Activated gamma-delta T cell treated with anti-CD3 and anti-CD28 coated beads, Interleukin-2, amount 50 U/mL, for 16 hours (primary cell): ENCODE data around the gene MANSC1.
"Not testable (repeated sequence)": the region's sequence is repeated elsewhere in the genome, so short reads cannot be mapped to it uniquely, and the experiment has no call there.

Source experiments
- DNase-seq: peaks from one replicate; pipeline ENCODE4 v3.0.0-alpha.2; 2020; ENCODE audit warnings: low read depth

MANSC1 gene

GRCh38 chr12:12365446-12365802 lies 15.4 kb upstream of the MANSC1 start:
- DNase-seq = no peak

DNA sequence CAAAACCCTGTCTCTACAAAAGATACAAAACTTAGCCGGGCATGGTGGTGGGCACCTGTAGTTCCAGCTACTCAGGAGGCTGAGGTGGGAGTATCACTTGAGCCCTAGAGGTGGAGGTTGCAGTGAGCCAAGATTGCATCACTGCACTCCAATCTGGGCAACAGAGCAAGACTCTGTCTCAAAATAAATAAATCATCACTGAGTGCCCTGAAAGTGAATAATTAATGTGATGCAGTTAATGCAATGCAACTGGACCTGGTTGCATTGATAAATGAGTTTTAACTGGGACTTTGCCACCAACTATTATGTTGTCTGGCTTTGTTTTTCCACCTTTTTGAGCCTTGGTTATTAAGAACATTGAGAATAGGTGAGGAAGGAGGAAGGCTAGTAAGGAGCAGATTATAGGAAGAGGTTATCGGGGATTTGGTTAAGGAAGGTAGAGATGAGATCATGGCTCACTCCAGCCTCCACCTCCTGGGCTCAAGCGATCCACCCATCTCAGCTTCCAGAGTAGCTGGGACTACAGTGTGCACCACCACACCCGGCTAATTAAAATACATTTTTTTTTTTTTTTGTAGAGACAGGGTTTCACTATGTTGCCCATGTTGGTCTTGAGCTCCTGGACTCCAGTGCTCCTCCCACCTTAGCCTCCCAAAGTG lies 14.9 kb upstream of the MANSC1 start:
- no peak for DNase-seq

GRCh38 chr12:12358528-12358927 lies 8.5 kb upstream of the MANSC1 start:
- DNase-seq = no peak

DNA sequence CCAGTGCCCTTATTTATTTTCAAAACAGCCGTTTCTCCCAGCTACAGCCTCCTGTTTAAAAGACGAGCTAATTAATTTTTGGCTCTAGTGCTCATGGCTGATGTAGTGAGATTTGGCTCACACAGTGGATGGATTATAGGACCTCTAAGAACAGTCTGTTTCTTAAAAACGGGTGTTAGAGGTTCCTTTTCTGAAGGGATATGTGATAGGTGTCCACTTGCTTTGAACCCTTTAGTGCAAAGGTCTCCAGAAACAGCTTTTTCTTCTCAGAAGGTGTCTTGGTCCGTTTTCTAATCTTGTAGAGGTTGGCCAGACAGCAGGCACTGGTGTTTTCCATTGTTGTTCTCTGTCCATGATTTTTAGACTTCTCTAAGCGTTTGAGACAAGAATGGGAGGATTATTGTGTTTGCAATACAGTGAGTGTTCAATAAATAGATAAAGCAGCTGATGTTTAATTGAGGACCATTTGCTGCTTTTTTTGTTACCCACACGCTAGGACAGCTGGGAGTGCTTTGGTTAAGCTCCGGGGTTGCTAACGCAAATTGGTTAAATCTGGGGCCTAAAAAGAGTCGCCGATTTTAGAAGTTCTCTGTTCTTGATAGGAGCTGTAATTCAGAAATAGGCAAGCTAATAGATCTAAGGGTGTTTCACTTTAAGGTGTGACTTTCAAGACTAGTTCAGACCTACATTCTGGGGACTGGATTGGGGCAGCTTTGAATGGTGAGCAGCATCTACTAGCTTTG lies 7.8 kb upstream of the MANSC1 start:
- DNase-seq = no peak

- DNase-seq = peak; percentile 96
Measured at GRCh38 chr12:12356896-12357718, 7.1 kb upstream of the MANSC1 start, which contains the start of gene BORCS5. TSS of gene BORCS5 (plus strand) at chr12:12357078. CDS start at chr12:12357452, 374 bp downstream.

- DNase-seq = no peak
Measured at GRCh38 chr12:12356467-12356895, 6.4 kb upstream of the MANSC1 start.

DNA sequence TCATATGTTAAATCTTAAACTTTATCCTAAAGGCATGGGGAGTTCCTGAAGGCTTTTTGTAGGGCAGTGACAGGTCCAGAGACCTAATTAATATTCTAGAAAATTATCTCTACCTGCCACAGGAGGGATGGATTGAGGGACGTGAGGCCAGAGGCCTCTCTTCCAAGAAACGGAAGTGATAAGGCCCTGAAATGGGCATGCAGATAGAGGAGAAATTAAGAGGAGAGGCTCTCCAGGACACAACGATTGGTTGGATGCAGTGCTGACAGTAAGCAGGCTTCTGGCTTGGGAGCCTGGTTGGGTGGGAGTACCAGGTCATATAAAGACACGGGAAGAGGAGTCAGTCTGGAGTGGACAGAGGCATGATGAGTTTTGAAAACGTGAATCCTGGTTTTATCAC lies 3.8 kb upstream of the MANSC1 start:
- no peak for DNase-seq

- no peak for DNase-seq
Measured at GRCh38 chr12:12353276-12353675, 3.2 kb upstream of the MANSC1 start.

GRCh38 chr12:12351468-12352185 lies 1.6 kb upstream of the MANSC1 start:
- not testable (repeated sequence) for DNase-seq

GRCh38 chr12:12350868-12351463 lies 924 bp upstream of the MANSC1 start:
- DNase-seq = no peak

GRCh38 chr12:12338527-12339168 lies 11.4 kb downstream of the MANSC1 start:
- DNase-seq = no peak

GRCh38 chr12:12336511-12336910 lies 13.5 kb downstream of the MANSC1 start:
- no peak for DNase-seq

DNA sequence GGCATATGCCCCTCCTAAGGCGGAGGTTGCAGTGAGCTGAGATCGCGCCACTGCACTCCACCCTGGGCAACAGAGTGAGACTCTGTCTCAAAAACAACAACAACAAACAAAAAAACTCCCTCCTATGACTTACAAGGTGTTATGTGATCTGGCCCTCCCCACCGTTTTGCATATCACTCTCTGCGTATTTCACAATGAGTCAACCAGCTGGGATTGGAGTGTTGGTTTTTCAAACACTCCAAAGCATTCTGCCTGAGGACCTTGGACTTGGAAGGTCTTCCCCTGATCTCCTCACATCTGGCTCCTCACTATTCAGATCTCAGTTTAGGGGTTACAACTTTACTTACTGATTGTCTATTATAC lies 14.0 kb downstream of the MANSC1 start:
- DNase-seq = no peak

DNA sequence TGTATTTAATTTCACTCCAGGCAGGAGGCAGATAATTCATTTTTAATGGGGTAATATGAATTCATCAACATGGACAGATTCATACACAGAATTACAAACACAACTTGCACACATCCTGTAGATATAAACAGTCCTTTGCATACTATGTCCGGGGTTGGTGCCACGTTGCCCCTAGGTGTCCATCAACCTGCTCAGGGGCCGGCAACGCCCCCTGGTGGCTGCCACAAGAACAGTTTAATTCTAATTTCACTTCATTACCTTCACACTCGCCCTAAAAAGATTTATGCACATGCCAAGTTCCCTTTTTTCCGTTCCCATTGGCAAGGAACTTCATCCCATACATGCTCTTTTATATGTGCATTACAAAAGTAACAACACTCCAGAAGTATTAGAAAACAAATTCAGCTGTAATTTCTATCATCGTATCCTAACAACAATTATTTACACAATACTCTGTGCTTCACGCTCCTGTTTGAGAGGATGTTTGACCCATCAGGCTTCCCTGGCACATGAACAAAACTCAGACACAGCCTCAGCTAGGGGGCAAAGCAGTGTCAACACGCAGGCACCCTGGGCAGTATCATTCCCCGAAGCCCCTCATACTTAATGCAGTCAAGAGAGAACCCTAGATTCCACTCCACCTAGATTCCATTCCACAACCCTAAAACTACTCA lies 15.5 kb downstream of the MANSC1 start:
- peak; percentile 54 for DNase-seq

DNA sequence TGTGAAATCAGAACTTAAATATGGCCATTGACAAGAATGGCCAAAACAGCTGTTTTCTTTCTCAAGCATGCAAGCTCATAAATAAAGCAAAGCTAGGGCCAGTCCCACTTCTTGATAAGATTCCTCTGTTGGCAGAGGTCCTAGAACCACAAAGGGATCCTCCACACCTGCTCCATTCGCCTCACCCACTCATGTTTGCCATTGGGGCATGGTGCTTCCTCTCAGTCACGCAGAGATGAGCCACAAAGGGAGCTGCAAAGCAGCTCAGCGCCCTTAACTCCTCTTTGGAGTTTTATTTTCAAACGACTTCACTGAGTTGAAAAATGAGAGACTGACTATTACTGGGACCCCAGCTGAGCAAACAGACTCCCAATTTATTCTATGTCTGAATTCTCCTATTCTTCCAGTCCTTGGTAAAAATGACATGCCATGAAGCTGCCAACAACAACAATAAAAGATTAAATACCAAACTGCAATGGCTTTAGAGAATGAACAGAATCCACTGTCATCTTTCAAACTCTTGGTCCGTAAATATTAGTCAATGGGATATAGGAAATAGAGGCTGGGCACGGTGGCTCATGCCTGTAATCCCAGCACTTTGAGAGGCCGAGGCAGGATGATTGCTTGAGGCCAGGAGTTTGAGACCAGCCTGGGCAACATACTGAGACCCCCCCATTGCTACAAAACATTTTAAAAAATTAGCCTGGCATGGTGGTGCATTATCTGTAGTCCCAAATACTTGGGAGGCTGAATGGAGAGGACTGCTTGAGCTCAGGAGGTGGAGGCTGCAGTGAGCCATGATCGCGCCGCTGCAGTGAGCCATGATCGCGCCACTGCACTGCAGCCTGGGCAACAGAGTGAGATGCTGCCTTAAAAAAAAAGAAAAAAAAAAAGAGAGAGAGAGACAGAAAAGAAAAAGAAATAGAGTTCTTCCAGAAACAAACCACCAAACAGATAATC lies 16.4 kb downstream of the MANSC1 start:
- no peak for DNase-seq

DNA sequence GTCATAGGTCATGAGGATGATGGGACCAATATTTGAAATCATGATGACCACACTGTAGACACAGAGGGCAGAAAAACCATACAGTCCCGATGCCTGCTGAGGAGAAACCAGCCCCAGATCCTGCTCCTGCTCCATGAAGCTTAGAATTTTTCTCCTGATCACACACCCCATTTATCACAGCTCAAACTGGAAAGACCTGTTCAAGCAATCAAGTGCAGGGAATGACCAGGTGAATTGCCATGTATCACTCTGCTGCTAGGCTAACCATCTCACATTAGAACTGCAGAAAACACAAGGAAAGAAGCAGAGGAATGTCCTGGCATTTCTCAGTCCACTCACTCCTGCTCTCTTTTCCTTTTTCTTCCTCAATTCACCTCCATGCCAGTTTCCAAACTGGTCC lies 18.1 kb downstream of the MANSC1 start:
- DNase-seq = no peak

DNA sequence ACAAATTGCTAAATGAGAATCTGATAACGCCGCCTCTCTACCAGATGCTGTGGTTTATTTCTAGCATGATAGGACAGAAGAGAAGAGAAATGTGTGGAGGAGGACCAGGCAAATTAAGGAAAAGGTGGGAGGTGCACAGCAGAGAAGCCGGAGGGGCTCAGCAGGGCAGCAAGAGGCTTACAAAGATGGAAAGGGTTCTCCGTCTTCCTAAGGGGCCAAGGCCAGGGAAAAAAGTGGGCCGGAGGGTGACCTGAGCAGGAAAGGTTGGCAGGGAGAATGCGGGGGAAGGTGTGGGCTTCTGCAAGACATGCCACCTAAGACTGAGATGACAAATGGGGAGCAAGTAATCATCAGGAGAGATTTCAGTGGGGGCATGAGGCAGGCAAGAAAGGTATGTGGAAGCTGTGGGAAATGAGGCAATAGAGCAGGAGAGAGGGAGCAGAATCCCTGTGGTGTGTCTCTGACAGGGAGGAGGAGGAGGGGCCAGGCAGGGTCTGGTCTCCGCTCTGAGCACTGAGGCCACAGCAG lies 18.7 kb downstream of the MANSC1 start:
- DNase-seq = no peak

GRCh38 chr12:12327802-12328201 lies 22.2 kb downstream of the MANSC1 start:
- no peak for DNase-seq

DNA sequence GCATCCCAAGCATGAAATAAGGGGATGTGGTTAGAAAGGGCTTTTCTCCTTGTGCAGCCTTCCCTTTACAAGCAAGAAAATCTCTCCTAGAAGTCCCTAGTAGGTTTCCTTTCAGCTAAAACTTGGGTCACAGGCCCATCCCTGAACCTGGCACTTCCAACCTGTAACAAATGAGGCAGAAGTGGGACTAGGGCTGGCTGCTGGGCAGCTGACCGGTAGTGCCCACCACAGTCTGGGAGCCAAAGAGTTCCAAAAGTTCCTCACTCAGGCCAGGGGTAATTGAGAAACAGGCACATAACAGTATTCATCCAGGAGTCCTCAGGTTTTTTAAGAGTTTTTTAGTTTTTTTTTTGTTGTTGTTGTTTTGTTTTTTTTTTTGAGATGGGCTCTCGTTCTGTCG lies 23.8 kb downstream of the MANSC1 start:
- DNase-seq = no peak
